WTC11 (cell line): ENCODE results near the gene WDR90. TPM values are rescaled to one million over a fixed set of nuclear protein-coding genes. Genes with fewer than 3 reads are reported as not detected.

ENCODE experiments used
- ATAC-seq: fragments of 200-7000 bp; cut with Tn5 transposase; 2 replicates; pipeline ENCODE4 v1.10.0; 2021; ENCODE audit warnings: mild to moderate bottlenecking, moderate library complexity
- CTCF ChIA-PET: fragments of 300-600 bp; sonication (Branson Sonifier 250); formaldehyde crosslinking; loops from one replicate; lab custom pipeline; 2021; ENCODE audit warnings: antibody characterized with exemption; lab: Charles Lee
- POLR2A ChIA-PET: fragments of 350-600 bp; sonication (Branson Sonifier 250); formaldehyde crosslinking; loops from one replicate; lab custom pipeline; 2021; ENCODE audit warnings: antibody characterized with exemption; lab: Charles Lee
- DNase-seq: peaks from one replicate; pipeline ENCODE4 v3.0.0; 2021; ENCODE audit warnings: low spot score
- H3K27ac Mint-ChIP-seq: 2 replicates; pipeline ENCODE4 v1.8.0; 2021; ENCODE audit warnings: mixed read lengths
- H3K27me3 Mint-ChIP-seq: 2 replicates; pipeline ENCODE4 v1.8.0; 2021; ENCODE audit warnings: low read depth, mild to moderate bottlenecking, moderate library complexity, mixed read lengths
- H3K36me3 Mint-ChIP-seq: 2 replicates; pipeline ENCODE4 v1.8.0; 2021; ENCODE audit warnings: mixed read lengths
- H3K4me1 Mint-ChIP-seq: 2 replicates; pipeline ENCODE4 v1.8.0; 2022; ENCODE audit warnings: mixed read lengths
- H3K4me3 Mint-ChIP-seq: 2 replicates; pipeline ENCODE4 v1.8.0; 2021; ENCODE audit warnings: mild to moderate bottlenecking, moderate library complexity, mixed read lengths
- H3K9me3 Mint-ChIP-seq: 2 replicates; pipeline ENCODE4 v1.8.0; 2021; ENCODE audit warnings: mixed read lengths
- ARID4B ChIP-seq: sonication (generic); formaldehyde crosslinking; IDR thresholded peaks from 2 replicates; pipeline ENCODE4 v1.8.0; 2023; ENCODE audit warnings: missing genetic modification reagents, mild to moderate bottlenecking, borderline replicate concordance
- ATF1 ChIP-seq: sonication (generic); formaldehyde crosslinking; IDR thresholded peaks from 2 replicates; pipeline ENCODE4 v1.8.1; 2023; ENCODE audit warnings: mild to moderate bottlenecking, moderate library complexity, missing genetic modification reagents
- CBFB ChIP-seq: sonication (generic); formaldehyde crosslinking; IDR thresholded peaks from 2 replicates; pipeline ENCODE4 v1.8.1; 2022; ENCODE audit warnings: mild to moderate bottlenecking, low read depth, missing genetic modification reagents
- CREM ChIP-seq: sonication (generic); formaldehyde crosslinking; IDR thresholded peaks from 2 replicates; pipeline ENCODE4 v1.8.1; 2022; ENCODE audit warnings: mild to moderate bottlenecking, missing genetic modification reagents, moderate library complexity
- E2F5 ChIP-seq: sonication (generic); formaldehyde crosslinking; IDR thresholded peaks from 2 replicates; pipeline ENCODE4 v1.8.1; 2022; ENCODE audit warnings: mild to moderate bottlenecking, moderate library complexity, missing genetic modification reagents
- ERG ChIP-seq: fragments of 250-450 bp; sonication (Bioruptor Pico); IDR thresholded peaks from 2 replicates; pipeline ENCODE4 v1.8.0; 2021; ENCODE audit warnings: mild to moderate bottlenecking
- ETV6 ChIP-seq: sonication (generic); formaldehyde crosslinking; IDR thresholded peaks from 2 replicates; pipeline ENCODE4 v1.8.1; 2022; ENCODE audit warnings: mild to moderate bottlenecking, missing genetic modification reagents
- GABPB1 ChIP-seq: sonication (generic); formaldehyde crosslinking; IDR thresholded peaks from 2 replicates; pipeline ENCODE4 v1.8.1; 2023; ENCODE audit warnings: mild to moderate bottlenecking, missing genetic modification reagents
- MLX ChIP-seq: sonication (generic); formaldehyde crosslinking; IDR thresholded peaks from 2 replicates; pipeline ENCODE4 v1.8.1; 2023; ENCODE audit warnings: mild to moderate bottlenecking, missing genetic modification reagents, moderate library complexity
- NFATC4 ChIP-seq: fragments of 250-450 bp; sonication (Bioruptor Pico); IDR thresholded peaks from 2 replicates; pipeline ENCODE4 v1.9.0; 2021; ENCODE audit warnings: mild to moderate bottlenecking
- NFYB ChIP-seq: sonication (generic); formaldehyde crosslinking; conservative IDR thresholded peaks from 2 replicates; pipeline ENCODE4 v1.8.0; 2022; ENCODE audit warnings: low read depth, missing genetic modification reagents
- NR1H2 ChIP-seq: sonication (generic); formaldehyde crosslinking; IDR thresholded peaks from 2 replicates; pipeline ENCODE4 v1.9.0; 2021; ENCODE audit warnings: mild to moderate bottlenecking, moderate library complexity, missing genetic modification reagents
- NR2C2 ChIP-seq: sonication (generic); formaldehyde crosslinking; IDR thresholded peaks from 2 replicates; pipeline ENCODE4 v1.8.0; 2022; ENCODE audit warnings: mild to moderate bottlenecking, missing genetic modification reagents
- ZBTB21 ChIP-seq: sonication (generic); formaldehyde crosslinking; IDR thresholded peaks from 2 replicates; pipeline ENCODE4 v1.8.1; 2023; ENCODE audit warnings: mild to moderate bottlenecking, missing genetic modification reagents, borderline replicate concordance
- ZBTB43 ChIP-seq: sonication (generic); formaldehyde crosslinking; IDR thresholded peaks from 2 replicates; pipeline ENCODE4 v1.8.1; 2023; ENCODE audit warnings: mild to moderate bottlenecking, missing genetic modification reagents
- ZNF138 ChIP-seq: sonication (generic); formaldehyde crosslinking; conservative IDR thresholded peaks from 2 replicates; pipeline ENCODE4 v1.8.1; 2022; ENCODE audit warnings: mild to moderate bottlenecking, moderate library complexity, missing genetic modification reagents
- ZNF416 ChIP-seq: fragments of 250-450 bp; sonication (Bioruptor Pico); IDR thresholded peaks from 2 replicates; pipeline ENCODE4 v1.9.0; 2021; ENCODE audit warnings: mild to moderate bottlenecking, inconsistent platforms
- total RNA-seq: library from RNA; stranded (reverse); gene quantifications from 3 replicates; pipeline ENCODE4 v1.2.3, GENCODE V29; 2021
- TF ChIP-seq, protein P1 (sequence below): sonication (generic); formaldehyde crosslinking; conservative IDR thresholded peaks from 2 replicates; pipeline ENCODE4 v1.8.1; 2022; ENCODE audit warnings: mild to moderate bottlenecking, missing genetic modification reagents
- TF ChIP-seq, protein P2 (sequence below): fragments of 200-600 bp; IDR thresholded peaks from 2 replicates; pipeline ENCODE4 v1.8.0; 2022; ENCODE audit warnings: antibody characterized with exemption
- TF ChIP-seq, protein P3 (sequence below): sonication (generic); formaldehyde crosslinking; IDR thresholded peaks from 2 replicates; pipeline ENCODE4 v1.8.0; 2022; ENCODE audit warnings: mild to moderate bottlenecking, missing genetic modification reagents
- TF ChIP-seq, protein P4 (sequence below): sonication (generic); formaldehyde crosslinking; conservative IDR thresholded peaks from 2 replicates; pipeline ENCODE4 v1.8.1; 2023; ENCODE audit warnings: mild to moderate bottlenecking, low read depth, missing genetic modification reagents, moderate library complexity

The WDR90 gene
- total RNA-seq, 1 experiment from 2014 or later: 75.8 TPM

- CTCF ChIA-PET: interaction anchor here (0.6 to 1.7 kb wide), 6 partner anchors 11 to 110 kb away, joined by 3 to 5 read pairs (median 3); partner anchors contain the start of genes ANTKMT and RHOT2
- peak; percentile 49 for ATAC-seq
- Mint-ChIP-seq H3K27ac (no peak within 1 kb of the TSS; the same call in 1 of the 2 replicates), H3K36me3 (peaks cover 25% of the 10 kb centered on the region), H3K9me3 (no peaks in the 10 kb centered on the region), H3K4me1 (peaks cover 19% of the 10 kb centered on the region), H3K4me3 (peak within 1 kb of the TSS; percentile 76), H3K27me3 (no peaks in the 10 kb centered on the region)
- peak; percentile 96 for DNase-seq
- POLR2A ChIA-PET: interaction anchor here (1.6 kb wide), 1 partner anchor 11 kb away, joined by 6 read pairs; no protein-coding TSS in a partner anchor
- TF ChIP-seq, protein P1, sequence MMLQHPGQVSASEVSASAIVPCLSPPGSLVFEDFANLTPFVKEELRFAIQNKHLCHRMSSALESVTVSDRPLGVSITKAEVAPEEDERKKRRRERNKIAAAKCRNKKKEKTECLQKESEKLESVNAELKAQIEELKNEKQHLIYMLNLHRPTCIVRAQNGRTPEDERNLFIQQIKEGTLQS: no peak
- TF ChIP-seq NR1H2 (CRISPR knock-in tag) (no peak), E2F5 (peak; percentile 69; the same call in 1 of the 2 replicates), NFATC4 (CRISPR knock-in tag) (no peak; the same call in 1 of the 2 replicates), CBFB (CRISPR knock-in tag) (no peak), ATF1 (CRISPR knock-in tag) (no peak), ETV6 (CRISPR knock-in tag) (no peak), CREM (CRISPR knock-in tag) (0 out of 2 replicates have a peak, but pooled peaks have one; percentile 37), MLX (no peak), ZNF416 (peak; percentile 77; the same call in 1 of the 2 replicates), ZNF138 (CRISPR knock-in tag) (no peak), ZBTB21 (CRISPR knock-in tag) (no peak), ERG (no peak), ZBTB43 (CRISPR knock-in tag) (no peak; the same call in 1 of the 2 replicates), NFYB (CRISPR knock-in tag) (peak; percentile 88), NR2C2 (CRISPR knock-in tag) (no peak), GABPB1 (CRISPR knock-in tag) (no peak; the same call in 1 of the 2 replicates), ARID4B (CRISPR knock-in tag) (no peak)
- TF ChIP-seq, protein P2, sequence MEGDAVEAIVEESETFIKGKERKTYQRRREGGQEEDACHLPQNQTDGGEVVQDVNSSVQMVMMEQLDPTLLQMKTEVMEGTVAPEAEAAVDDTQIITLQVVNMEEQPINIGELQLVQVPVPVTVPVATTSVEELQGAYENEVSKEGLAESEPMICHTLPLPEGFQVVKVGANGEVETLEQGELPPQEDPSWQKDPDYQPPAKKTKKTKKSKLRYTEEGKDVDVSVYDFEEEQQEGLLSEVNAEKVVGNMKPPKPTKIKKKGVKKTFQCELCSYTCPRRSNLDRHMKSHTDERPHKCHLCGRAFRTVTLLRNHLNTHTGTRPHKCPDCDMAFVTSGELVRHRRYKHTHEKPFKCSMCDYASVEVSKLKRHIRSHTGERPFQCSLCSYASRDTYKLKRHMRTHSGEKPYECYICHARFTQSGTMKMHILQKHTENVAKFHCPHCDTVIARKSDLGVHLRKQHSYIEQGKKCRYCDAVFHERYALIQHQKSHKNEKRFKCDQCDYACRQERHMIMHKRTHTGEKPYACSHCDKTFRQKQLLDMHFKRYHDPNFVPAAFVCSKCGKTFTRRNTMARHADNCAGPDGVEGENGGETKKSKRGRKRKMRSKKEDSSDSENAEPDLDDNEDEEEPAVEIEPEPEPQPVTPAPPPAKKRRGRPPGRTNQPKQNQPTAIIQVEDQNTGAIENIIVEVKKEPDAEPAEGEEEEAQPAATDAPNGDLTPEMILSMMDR: no peak
- TF ChIP-seq, protein P3, sequence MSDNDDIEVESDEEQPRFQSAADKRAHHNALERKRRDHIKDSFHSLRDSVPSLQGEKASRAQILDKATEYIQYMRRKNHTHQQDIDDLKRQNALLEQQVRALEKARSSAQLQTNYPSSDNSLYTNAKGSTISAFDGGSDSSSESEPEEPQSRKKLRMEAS: peak; percentile 37; the same call in 1 of the 2 replicates
- TF ChIP-seq, protein P4, sequence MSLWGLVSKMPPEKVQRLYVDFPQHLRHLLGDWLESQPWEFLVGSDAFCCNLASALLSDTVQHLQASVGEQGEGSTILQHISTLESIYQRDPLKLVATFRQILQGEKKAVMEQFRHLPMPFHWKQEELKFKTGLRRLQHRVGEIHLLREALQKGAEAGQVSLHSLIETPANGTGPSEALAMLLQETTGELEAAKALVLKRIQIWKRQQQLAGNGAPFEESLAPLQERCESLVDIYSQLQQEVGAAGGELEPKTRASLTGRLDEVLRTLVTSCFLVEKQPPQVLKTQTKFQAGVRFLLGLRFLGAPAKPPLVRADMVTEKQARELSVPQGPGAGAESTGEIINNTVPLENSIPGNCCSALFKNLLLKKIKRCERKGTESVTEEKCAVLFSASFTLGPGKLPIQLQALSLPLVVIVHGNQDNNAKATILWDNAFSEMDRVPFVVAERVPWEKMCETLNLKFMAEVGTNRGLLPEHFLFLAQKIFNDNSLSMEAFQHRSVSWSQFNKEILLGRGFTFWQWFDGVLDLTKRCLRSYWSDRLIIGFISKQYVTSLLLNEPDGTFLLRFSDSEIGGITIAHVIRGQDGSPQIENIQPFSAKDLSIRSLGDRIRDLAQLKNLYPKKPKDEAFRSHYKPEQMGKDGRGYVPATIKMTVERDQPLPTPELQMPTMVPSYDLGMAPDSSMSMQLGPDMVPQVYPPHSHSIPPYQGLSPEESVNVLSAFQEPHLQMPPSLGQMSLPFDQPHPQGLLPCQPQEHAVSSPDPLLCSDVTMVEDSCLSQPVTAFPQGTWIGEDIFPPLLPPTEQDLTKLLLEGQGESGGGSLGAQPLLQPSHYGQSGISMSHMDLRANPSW: no peak
These were observed 35.1 kb downstream of the WDR90 start, which contains the start of gene JMJD8 for GRCh38 chr16:684071-684794. JMJD8 (minus strand) TSS chr16:684334; CDS start chr16:684319, 15 bp downstream.
